WERI-Rb-1 (cell line): ENCODE measurements around the gene NPAS1.

Experiments used
- DNase-seq: peaks from one replicate; pipeline ENCODE4 v3.0.0-alpha.2; 2020
- H3K27ac ChIP-seq: fragments of 250-450 bp; sonication (Bioruptor Pico); 2 replicates; pipeline ENCODE4 v1.5.1; 2020; ENCODE audit warnings: mild to moderate bottlenecking, moderate library complexity
- H3K27me3 ChIP-seq: fragments of 250-450 bp; sonication (Bioruptor Pico); 2 replicates; pipeline ENCODE4 v1.5.1; 2021; ENCODE audit warnings: mild to moderate bottlenecking, low read depth, moderate library complexity; ENCODE audit not compliant: insufficient read depth, severe bottlenecking
- H3K36me3 ChIP-seq: fragments of 250-450 bp; sonication (Bioruptor Pico); 2 replicates; pipeline ENCODE4 v1.5.1; 2020; ENCODE audit warnings: mild to moderate bottlenecking, moderate library complexity
- H3K4me3 ChIP-seq: 2 replicates; pipeline ENCODE4 v1.5.1; 2011; ENCODE audit warnings: low read depth, mild to moderate bottlenecking, control low read depth, low read length
- H3K9me3 ChIP-seq: fragments of 250-450 bp; sonication (Bioruptor Pico); 2 replicates; pipeline ENCODE4 v1.5.1; 2021; ENCODE audit warnings: mild to moderate bottlenecking, moderate library complexity; ENCODE audit not compliant: severe bottlenecking
- CTCF ChIP-seq: IDR thresholded peaks from 2 replicates; pipeline ENCODE4 v1.5.1; 2011; ENCODE audit warnings: low read depth, mild to moderate bottlenecking, control low read depth, inconsistent platforms, low read length

The NPAS1 gene

GRCh38 chr19:47067215-47067847 lies 47.7 kb downstream of the NPAS1 start:
- peaks cover 70% of the 10 kb centered on the region for H3K36me3 ChIP-seq
- no peak overlapping the region for H3K27ac ChIP-seq
- H3K9me3 ChIP-seq = no peaks in the 10 kb centered on the region
- H3K27me3 ChIP-seq = no peaks in the 10 kb centered on the region
- no peak for TF ChIP-seq CTCF
- H3K4me3 ChIP-seq = no peak overlapping the region
- no peak for DNase-seq

GRCh38 chr19:47068246-47068645 lies 48.6 kb downstream of the NPAS1 start:
- Histone ChIP-seq H3K27ac (no peak overlapping the region), H3K9me3 (no peaks in the 10 kb centered on the region), H3K36me3 (peaks cover 78% of the 10 kb centered on the region), H3K27me3 (no peaks in the 10 kb centered on the region), H3K4me3 (no peak overlapping the region)
- TF ChIP-seq CTCF = no peak
- no peak for DNase-seq

GRCh38 chr19:47068876-47069406 lies 49.3 kb downstream of the NPAS1 start:
- DNase-seq = no peak
- Histone ChIP-seq H3K27ac (no peak overlapping the region), H3K4me3 (no peak overlapping the region), H3K27me3 (no peaks in the 10 kb centered on the region), H3K36me3 (peaks cover 85% of the 10 kb centered on the region), H3K9me3 (no peaks in the 10 kb centered on the region)
- no peak for TF ChIP-seq CTCF

GRCh38 chr19:47069795-47070194 lies 50.2 kb downstream of the NPAS1 start:
- Histone ChIP-seq H3K9me3 (no peaks in the 10 kb centered on the region), H3K27me3 (no peaks in the 10 kb centered on the region), H3K36me3 (peaks cover 91% of the 10 kb centered on the region), H3K4me3 (no peak overlapping the region), H3K27ac (no peak overlapping the region)
- DNase-seq = no peak
- no peak for TF ChIP-seq CTCF

GRCh38 chr19:47070756-47071155 lies 51.1 kb downstream of the NPAS1 start:
- H3K4me3 ChIP-seq = no peak overlapping the region
- no peak for DNase-seq
- no peaks in the 10 kb centered on the region for H3K9me3 ChIP-seq
- TF ChIP-seq CTCF = no peak
- peaks cover 92% of the 10 kb centered on the region for H3K36me3 ChIP-seq
- H3K27ac ChIP-seq = no peak overlapping the region
- H3K27me3 ChIP-seq = no peaks in the 10 kb centered on the region

GRCh38 chr19:47071731-47072130 lies 52.1 kb downstream of the NPAS1 start:
- no peak for DNase-seq
- no peak overlapping the region for H3K27ac ChIP-seq
- H3K36me3 ChIP-seq = peaks cover 94% of the 10 kb centered on the region
- no peak overlapping the region for H3K4me3 ChIP-seq
- H3K9me3 ChIP-seq = no peaks in the 10 kb centered on the region
- no peaks in the 10 kb centered on the region for H3K27me3 ChIP-seq
- TF ChIP-seq CTCF = no peak
